Thoracic aorta (tissue), 2 donors: ENCODE measurements around the gene RPL37. TPM values are rescaled to one million over a fixed set of nuclear protein-coding genes. Genes with fewer than 3 reads are reported as not detected.

ENCODE experiments used
- ATAC-seq: fragments of 150-250 bp; one replicate; pipeline ENCODE4 v1.8.0; 2017; ENCODE audit warnings: low read depth; ENCODE audit not compliant: insufficient number of reproducible peaks, low FRiP score
- DNase-seq: peaks from one replicate; pipeline ENCODE4 v3.0.0-alpha.2; 2020; ENCODE audit warnings: low spot score
- H3K27ac ChIP-seq, 2 donors: fragments of 200-600 bp; sonication (generic); 1 replicate in 1 of 2; 2 replicates in 1 of 2; pipeline ENCODE4 v1.5.1; 2016; ENCODE audit warnings: mild to moderate bottlenecking in 2 of 2, moderate library complexity in 2 of 2
- H3K27me3 ChIP-seq: fragments of 200-600 bp; sonication (generic); replicated peaks from 2 replicates; pipeline ENCODE4 v1.6.0; 2016; ENCODE audit warnings: mild to moderate bottlenecking; ENCODE audit not compliant: insufficient read depth
- H3K36me3 ChIP-seq: fragments of 200-600 bp; sonication (generic); one replicate; pipeline ENCODE4 v1.5.1; 2016
- H3K4me1 ChIP-seq, 2 donors: fragments of 200-600 bp; sonication (generic); 1 replicate in 1 of 2; 2 replicates in 1 of 2; pipeline versions ENCODE4 v1.5.1 to v1.6.0; 2016; ENCODE audit warnings: low read depth in 2 of 2, mild to moderate bottlenecking in 1 of 2; ENCODE audit not compliant: control insufficient read depth in 1 of 2
- H3K4me3 ChIP-seq: fragments of 200-600 bp; sonication (generic); 2 replicates; pipeline ENCODE4 v1.5.1; 2016; ENCODE audit warnings: mild to moderate bottlenecking
- H3K9me3 ChIP-seq: fragments of 200-600 bp; sonication (generic); 2 replicates; pipeline ENCODE4 v1.5.1; 2016
- CTCF ChIP-seq: fragments of 200-600 bp; sonication (generic); IDR thresholded peaks from one replicate; pipeline ENCODE4 v1.5.1; 2019; ENCODE audit warnings: antibody characterized with exemption
- total RNA-seq, 2 donors: library from RNA; depleted of rRNA; stranded (reverse); fragments of >200 nt; gene quantifications; one replicate each; pipeline versions ENCODE4 v1.1.0 to v1.2.3, GENCODE V29; 2016

The RPL37 gene
- total RNA-seq, 2 donors from 2014 or later = 26.1 to 45.4 TPM

GRCh38 chr5:40778133-40778532, 56.9 kb downstream of the RPL37 start:
- no peak for ATAC-seq
- Histone ChIP-seq H3K4me1 (peaks cover 10 to 19% of the 10 kb centered on the region in 2 donors), H3K27me3 (no peaks in the 10 kb centered on the region), H3K27ac (no peak overlapping the region), H3K9me3 (no peaks in the 10 kb centered on the region), H3K36me3 (peaks cover 22% of the 10 kb centered on the region), H3K4me3 (no peak overlapping the region)
- no peak for TF ChIP-seq CTCF
- no peak for DNase-seq

- no peak for TF ChIP-seq CTCF
- H3K4me1 ChIP-seq = peaks cover 4 to 6% of the 10 kb centered on the region in 2 donors
- H3K36me3 ChIP-seq = peaks cover 29% of the 10 kb centered on the region
- H3K4me3 ChIP-seq = no peak overlapping the region
- no peaks in the 10 kb centered on the region for H3K9me3 ChIP-seq
- no peak for DNase-seq
- H3K27ac ChIP-seq = no peak overlapping the region
- ATAC-seq = no peak
- H3K27me3 ChIP-seq = no peaks in the 10 kb centered on the region
Observed at GRCh38 chr5:40776658-40776977, 58.4 kb downstream of the RPL37 start.

- DNase-seq = no peak
- no peak overlapping the region for H3K4me3 ChIP-seq
- H3K27ac ChIP-seq = no peak overlapping the region
Observed at GRCh38 chr5:40775846-40776657, 59.0 kb downstream of the RPL37 start.

More at GRCh38 chr5:40775846-40776657, 59.0 kb downstream of the RPL37 start:
- H3K4me1 ChIP-seq = peaks cover under 1 to 4% of the 10 kb centered on the region in 2 donors
- peaks cover 32% of the 10 kb centered on the region for H3K36me3 ChIP-seq
- no peaks in the 10 kb centered on the region for H3K27me3 ChIP-seq
- TF ChIP-seq CTCF = no peak
- H3K9me3 ChIP-seq = no peaks in the 10 kb centered on the region
- ATAC-seq = no peak

Other genes with a start within 250 kb of the RPL37 start
- 10 to 100 TPM; 13.8 to 45.9 TPM for gene PTGER4, start 155.3 kb downstream of the RPL37 start, total RNA-seq
- 10 to 100 TPM; 10.3 to 22.5 TPM for gene TTC33, start 79.3 kb downstream of the RPL37 start, total RNA-seq
- 100 to 1,000 TPM in 1 of 2 donors, 10 to 100 TPM in 1; 56.6 to 158 TPM for gene PRKAA1, start 36.8 kb downstream of the RPL37 start, total RNA-seq
- gene CARD6, start 6.1 kb upstream of the RPL37 start, total RNA-seq = 10 to 100 TPM; 13.5 to 21.6 TPM
- gene C7, start 74.3 kb upstream of the RPL37 start, total RNA-seq = 100 to 1,000 TPM in 1 of 2 donors, 10 to 100 TPM in 1; 99.5 to 105 TPM
- gene MROH2B, start 236.1 kb upstream of the RPL37 start, total RNA-seq = not detected